Mesendoderm (in vitro differentiated cells): ENCODE data around the gene TOGARAM2.

Source experiments
- DNase-seq: peaks from one replicate; pipeline ENCODE4 v3.0.0; 2013
- H2AK5ac ChIP-seq: 2 replicates; pipeline ENCODE4 v1.6.1; 2013; ENCODE audit warnings: low read length, inconsistent platforms
- H2BK120ac ChIP-seq: 2 replicates; pipeline ENCODE4 v1.6.1; 2013; ENCODE audit warnings: low read depth, mild to moderate bottlenecking, low read length, moderate library complexity, mixed read lengths
- H2BK15ac ChIP-seq: replicated peaks from 2 replicates; pipeline ENCODE4 v1.6.1; 2013; ENCODE audit warnings: low read depth, mild to moderate bottlenecking, moderate library complexity
- H2BK5ac ChIP-seq: 2 replicates; pipeline ENCODE4 v1.6.1; 2013; ENCODE audit warnings: low read length, inconsistent platforms
- H3K18ac ChIP-seq: 2 replicates; pipeline ENCODE4 v1.6.1; 2013; ENCODE audit warnings: mild to moderate bottlenecking, low read length, mixed read lengths
- H3K23ac ChIP-seq: one replicate; pipeline ENCODE4 v1.6.1; 2013; ENCODE audit warnings: low read length
- H3K27ac ChIP-seq: 2 replicates; pipeline ENCODE4 v1.5.1; 2013; ENCODE audit warnings: low read depth, mild to moderate bottlenecking, inconsistent platforms, low read length, moderate library complexity
- H3K27me3 ChIP-seq: 2 replicates; pipeline ENCODE4 v1.6.1; 2013; ENCODE audit warnings: low read length, control low read depth, mild to moderate bottlenecking, inconsistent platforms; ENCODE audit not compliant: insufficient read depth, poor library complexity
- H3K36me3 ChIP-seq: 2 replicates; pipeline ENCODE4 v1.6.1; 2013; ENCODE audit warnings: low read length, inconsistent platforms; ENCODE audit not compliant: control insufficient read depth, insufficient read depth
- H3K4ac ChIP-seq: one replicate; pipeline ENCODE4 v1.6.1; 2013; ENCODE audit warnings: low read depth, mild to moderate bottlenecking, low read length, moderate library complexity
- H3K4me1 ChIP-seq: 2 replicates; pipeline ENCODE4 v1.6.1; 2013; ENCODE audit warnings: low read depth, low read length, inconsistent platforms; ENCODE audit not compliant: control insufficient read depth
- H3K4me2 ChIP-seq: 2 replicates; pipeline ENCODE4 v1.6.1; 2013; ENCODE audit warnings: low read length
- H3K4me3 ChIP-seq: 2 replicates; pipeline ENCODE4 v1.5.1; 2013; ENCODE audit warnings: mild to moderate bottlenecking, low read length
- H3K56ac ChIP-seq: one replicate; pipeline ENCODE4 v1.6.1; 2013; ENCODE audit warnings: low read length
- H3K79me1 ChIP-seq: 2 replicates; pipeline ENCODE4 v1.6.1; 2013; ENCODE audit warnings: low read length, inconsistent platforms
- H3K79me2 ChIP-seq: 2 replicates; pipeline ENCODE4 v1.6.1; 2013; ENCODE audit warnings: mild to moderate bottlenecking, low read length; ENCODE audit not compliant: control insufficient read depth, insufficient read depth
- H3K9ac ChIP-seq: 2 replicates; pipeline ENCODE4 v1.6.1; 2013; ENCODE audit warnings: low read length, inconsistent platforms
- H4K5ac ChIP-seq: one replicate; pipeline ENCODE4 v1.6.1; 2013; ENCODE audit warnings: low read length
- H4K8ac ChIP-seq: one replicate; pipeline ENCODE4 v1.6.1; 2013; ENCODE audit warnings: low read depth, mild to moderate bottlenecking, control low read depth, low read length, moderate library complexity
- WGBS: extraction: QIAGEN DNeasy Blood & Tissue Kit; methylation state at CpG from one replicate; pipeline ENCODE4 v1.1.7; 2013; ENCODE audit warnings: low lambda C conversion rate, missing lambda C conversion rate; ENCODE audit not compliant: insufficient coverage; ENCODE audit errors: extremely low coverage; 5-methylcytosine and 5-hydroxymethylcytosine counted together

The TOGARAM2 gene

GRCh38 chr2:28956415-28956826 is 24.7 kb upstream of the TOGARAM2 start:
- Histone ChIP-seq H3K18ac (no peak overlapping the region), H3K4ac (no peak overlapping the region), H3K4me2 (peak overlapping the region; percentile 52), H3K23ac (no peak overlapping the region), H3K79me1 (no peaks in the 10 kb centered on the region), H4K8ac (no peak overlapping the region), H3K4me1 (no peaks in the 10 kb centered on the region), H4K5ac (no peak overlapping the region), H3K79me2 (no peaks in the 10 kb centered on the region), H3K9ac (no peak overlapping the region), H2BK120ac (no peak overlapping the region), H2AK5ac (no peak overlapping the region), H3K36me3 (no peaks in the 10 kb centered on the region), H3K27me3 (no peaks in the 10 kb centered on the region), H3K27ac (no peak overlapping the region), H2BK5ac (no peak overlapping the region), H3K4me3 (no peak overlapping the region), H3K56ac (no peak overlapping the region), H2BK15ac (no peak overlapping the region)
- DNase-seq, result peak; percentile 88
- WGBS, result no CpG with 5 or more reads among the region's 11 CpGs

GRCh38 chr2:28956890-28957289 is 24.2 kb upstream of the TOGARAM2 start:
- H3K4me3 ChIP-seq, result no peak overlapping the region
- H2BK5ac ChIP-seq, result no peak overlapping the region
- no peaks in the 10 kb centered on the region for H3K27me3 ChIP-seq
- H2BK120ac ChIP-seq, result no peak overlapping the region
- H3K79me2 ChIP-seq, result no peaks in the 10 kb centered on the region
- no peak overlapping the region for H3K18ac ChIP-seq
- H2BK15ac ChIP-seq, result no peak overlapping the region
- no peak overlapping the region for H4K5ac ChIP-seq
- no peak overlapping the region for H4K8ac ChIP-seq
- H3K9ac ChIP-seq, result no peak overlapping the region
- peak; percentile 57 for DNase-seq
- H3K23ac ChIP-seq, result no peak overlapping the region
- no peak overlapping the region for H2AK5ac ChIP-seq
- no peak overlapping the region for H3K4me2 ChIP-seq
- no CpG with 5 or more reads among the region's 15 CpGs for WGBS
- H3K4ac ChIP-seq, result no peak overlapping the region
- no peak overlapping the region for H3K27ac ChIP-seq
- no peaks in the 10 kb centered on the region for H3K79me1 ChIP-seq
- no peaks in the 10 kb centered on the region for H3K4me1 ChIP-seq
- no peaks in the 10 kb centered on the region for H3K36me3 ChIP-seq
- H3K56ac ChIP-seq, result no peak overlapping the region

- DNase-seq, result peak; percentile 85
- Histone ChIP-seq H2BK15ac (no peak overlapping the region), H3K4me3 (no peak overlapping the region), H3K23ac (no peak overlapping the region), H3K79me2 (no peaks in the 10 kb centered on the region), H3K27ac (no peak overlapping the region), H3K4me1 (no peaks in the 10 kb centered on the region), H3K27me3 (no peaks in the 10 kb centered on the region), H2BK120ac (no peak overlapping the region), H3K36me3 (no peaks in the 10 kb centered on the region), H3K56ac (peak overlapping the region; percentile 46), H3K4me2 (no peak overlapping the region), H2AK5ac (no peak overlapping the region), H4K5ac (no peak overlapping the region), H4K8ac (no peak overlapping the region), H2BK5ac (no peak overlapping the region), H3K9ac (no peak overlapping the region), H3K18ac (no peak overlapping the region), H3K79me1 (no peaks in the 10 kb centered on the region), H3K4ac (no peak overlapping the region)
- WGBS, result no CpG with 5 or more reads among the region's 9 CpGs
Measured at GRCh38 chr2:28958689-28959088, 22.4 kb upstream of the TOGARAM2 start.

GRCh38 chr2:28960401-28960800 is 20.7 kb upstream of the TOGARAM2 start:
- H3K4me2 ChIP-seq, result no peak overlapping the region
- no peak overlapping the region for H3K27ac ChIP-seq
- H3K4ac ChIP-seq, result no peak overlapping the region
- H2BK15ac ChIP-seq, result no peak overlapping the region
- H4K5ac ChIP-seq, result no peak overlapping the region
- no peak overlapping the region for H4K8ac ChIP-seq
- no peaks in the 10 kb centered on the region for H3K27me3 ChIP-seq
- H3K9ac ChIP-seq, result no peak overlapping the region
- H3K4me1 ChIP-seq, result no peaks in the 10 kb centered on the region
- H3K79me1 ChIP-seq, result no peaks in the 10 kb centered on the region
- no peak overlapping the region for H3K23ac ChIP-seq
- no peak overlapping the region for H3K4me3 ChIP-seq
- H3K79me2 ChIP-seq, result no peaks in the 10 kb centered on the region
- DNase-seq, result no peak
- H3K18ac ChIP-seq, result no peak overlapping the region
- H3K56ac ChIP-seq, result no peak overlapping the region
- no peak overlapping the region for H2BK120ac ChIP-seq
- no peak overlapping the region for H2BK5ac ChIP-seq
- no peaks in the 10 kb centered on the region for H3K36me3 ChIP-seq
- WGBS, result no CpG with 5 or more reads among the region's 5 CpGs
- no peak overlapping the region for H2AK5ac ChIP-seq

DNA sequence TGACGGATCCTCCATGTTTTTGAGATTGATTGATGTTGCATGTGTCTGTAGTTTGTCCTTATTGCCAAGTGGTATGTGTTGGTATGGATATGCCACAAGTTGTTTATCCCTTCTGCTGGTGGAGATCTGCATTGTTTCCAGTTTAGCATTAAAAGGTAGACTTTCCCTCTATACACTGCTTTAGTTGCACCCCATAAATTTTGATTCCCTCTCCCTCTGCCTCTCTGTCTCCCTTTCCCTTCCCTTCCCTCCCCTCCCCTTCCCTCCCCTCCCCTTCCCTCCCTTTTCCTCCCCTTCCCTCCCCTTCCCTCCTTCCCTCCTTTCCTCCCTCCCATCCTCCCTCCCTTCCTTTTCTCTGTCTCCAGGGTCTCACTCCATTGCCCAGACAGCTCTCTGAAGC is 18.6 kb upstream of the TOGARAM2 start:
- H3K56ac ChIP-seq, result no peak overlapping the region
- H3K27me3 ChIP-seq, result no peaks in the 10 kb centered on the region
- H3K23ac ChIP-seq, result no peak overlapping the region
- H3K4ac ChIP-seq, result no peak overlapping the region
- H3K27ac ChIP-seq, result no peak overlapping the region
- H2BK15ac ChIP-seq, result no peak overlapping the region
- no peak overlapping the region for H4K8ac ChIP-seq
- no peak overlapping the region for H2BK5ac ChIP-seq
- H3K4me1 ChIP-seq, result no peaks in the 10 kb centered on the region
- no CpG with 5 or more reads among the region's 1 CpG for WGBS
- no peak overlapping the region for H2AK5ac ChIP-seq
- H3K18ac ChIP-seq, result no peak overlapping the region
- H2BK120ac ChIP-seq, result no peak overlapping the region
- DNase-seq, result no peak
- no peak overlapping the region for H3K4me2 ChIP-seq
- H3K9ac ChIP-seq, result no peak overlapping the region
- H3K4me3 ChIP-seq, result no peak overlapping the region
- H3K36me3 ChIP-seq, result no peaks in the 10 kb centered on the region
- no peak overlapping the region for H4K5ac ChIP-seq
- H3K79me2 ChIP-seq, result no peaks in the 10 kb centered on the region
- H3K79me1 ChIP-seq, result no peaks in the 10 kb centered on the region

GRCh38 chr2:28970464-28971160 is 10.5 kb upstream of the TOGARAM2 start:
- peak; percentile 45 for DNase-seq
- Histone ChIP-seq H3K27ac (no peak overlapping the region), H3K79me2 (no peaks in the 10 kb centered on the region), H2AK5ac (no peak overlapping the region), H3K36me3 (no peaks in the 10 kb centered on the region), H3K79me1 (no peaks in the 10 kb centered on the region), H3K23ac (no peak overlapping the region), H4K8ac (no peak overlapping the region), H3K4me2 (no peak overlapping the region), H3K27me3 (no peaks in the 10 kb centered on the region), H3K18ac (no peak overlapping the region), H2BK120ac (no peak overlapping the region), H4K5ac (no peak overlapping the region), H2BK15ac (no peak overlapping the region), H2BK5ac (no peak overlapping the region), H3K4ac (no peak overlapping the region), H3K9ac (no peak overlapping the region), H3K56ac (no peak overlapping the region), H3K4me3 (no peak overlapping the region), H3K4me1 (no peaks in the 10 kb centered on the region)
- no CpG with 5 or more reads among the region's 6 CpGs for WGBS
